Esophagus muscularis mucosa (tissue), 3 donors: ENCODE measurements around the gene WASF2.

Experiments
- POLR2A ChIP-seq: fragments of 450-650 bp; IDR thresholded peaks from one replicate; pipeline ENCODE4 v1.6.1; 2017; ENCODE audit warnings: antibody characterized with exemption, moderate library complexity, mild to moderate bottlenecking, low read depth
- POLR2AphosphoS5 ChIP-seq, 2 donors: sonication (generic); formaldehyde crosslinking; IDR thresholded peaks; one replicate each; pipeline ENCODE4 v1.6.1; 2017; ENCODE audit warnings: antibody characterized with exemption in 2 of 2
- TF ChIP-seq, protein P1 (sequence below), 3 experiments: fragments of 200-600 bp in 2 of 3; fragments of 450-650 bp in 1 of 3; sonication (generic) in 2 of 3; IDR thresholded peaks; one replicate each; pipeline ENCODE4 v1.5.1; 2017 to 2019; ENCODE audit warnings: antibody characterized with exemption in 3 of 3, mild to moderate bottlenecking in 2 of 3, moderate library complexity in 1 of 3

DNA sequence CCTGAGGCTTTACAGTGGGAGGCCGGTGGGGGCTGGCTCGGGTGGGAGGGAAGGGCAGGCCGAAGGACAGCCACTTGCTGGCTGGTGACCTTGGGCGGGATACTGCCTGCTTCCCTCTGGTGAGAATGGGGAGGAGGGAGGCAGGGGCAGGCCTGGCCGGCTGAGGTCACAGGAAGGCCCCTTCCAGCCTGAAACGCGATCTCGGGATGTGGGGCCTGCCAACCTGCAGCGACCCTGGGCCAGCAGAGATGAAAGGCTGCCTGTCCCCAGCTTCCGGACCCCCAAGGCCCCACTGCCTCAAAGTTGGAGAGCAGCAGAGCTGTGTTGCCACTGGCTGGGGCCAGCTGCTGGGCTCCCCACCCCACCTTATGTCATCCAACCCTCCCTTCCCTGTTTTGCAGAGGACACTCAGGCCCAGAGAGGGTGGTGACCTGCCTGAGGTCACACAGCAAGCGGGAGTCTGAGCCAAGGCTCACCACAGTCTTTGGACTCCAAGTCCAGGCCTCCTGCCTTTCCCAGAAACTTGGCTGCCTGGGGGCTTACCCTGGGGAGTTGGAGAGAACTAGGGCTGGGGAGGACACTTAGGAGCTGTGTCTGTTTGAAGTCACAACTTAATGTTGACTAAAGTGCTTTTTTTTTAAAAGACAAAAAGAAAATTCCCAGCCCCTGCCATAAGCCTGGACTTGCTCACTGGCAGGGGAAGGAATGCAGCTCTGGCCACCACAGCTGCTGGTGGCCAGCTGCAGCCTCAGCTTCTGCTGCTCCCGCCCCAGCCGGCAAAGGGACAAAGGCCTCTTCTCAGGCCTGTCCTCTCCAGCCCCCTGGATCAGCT lies 14.8 kb upstream of the WASF2 start:
- TF ChIP-seq, protein P1, sequence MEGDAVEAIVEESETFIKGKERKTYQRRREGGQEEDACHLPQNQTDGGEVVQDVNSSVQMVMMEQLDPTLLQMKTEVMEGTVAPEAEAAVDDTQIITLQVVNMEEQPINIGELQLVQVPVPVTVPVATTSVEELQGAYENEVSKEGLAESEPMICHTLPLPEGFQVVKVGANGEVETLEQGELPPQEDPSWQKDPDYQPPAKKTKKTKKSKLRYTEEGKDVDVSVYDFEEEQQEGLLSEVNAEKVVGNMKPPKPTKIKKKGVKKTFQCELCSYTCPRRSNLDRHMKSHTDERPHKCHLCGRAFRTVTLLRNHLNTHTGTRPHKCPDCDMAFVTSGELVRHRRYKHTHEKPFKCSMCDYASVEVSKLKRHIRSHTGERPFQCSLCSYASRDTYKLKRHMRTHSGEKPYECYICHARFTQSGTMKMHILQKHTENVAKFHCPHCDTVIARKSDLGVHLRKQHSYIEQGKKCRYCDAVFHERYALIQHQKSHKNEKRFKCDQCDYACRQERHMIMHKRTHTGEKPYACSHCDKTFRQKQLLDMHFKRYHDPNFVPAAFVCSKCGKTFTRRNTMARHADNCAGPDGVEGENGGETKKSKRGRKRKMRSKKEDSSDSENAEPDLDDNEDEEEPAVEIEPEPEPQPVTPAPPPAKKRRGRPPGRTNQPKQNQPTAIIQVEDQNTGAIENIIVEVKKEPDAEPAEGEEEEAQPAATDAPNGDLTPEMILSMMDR (IDR thresholded peaks at IDR 0.05), result no peak
- TF ChIP-seq POLR2AphosphoS5 (IDR thresholded peaks at IDR 0.05) (peak in 1 of 2 donors; percentile 26), POLR2A (no peak)
